ENCODE data around the gene DISC1.
A peak's percentile ranks its signal among the peaks of the same experiment; 100 is the strongest.
"Not testable (repeated sequence)": the region's sequence is repeated elsewhere in the genome, so short reads cannot be mapped to it uniquely, and the experiment has no call there.

Gene DISC1

DNA sequence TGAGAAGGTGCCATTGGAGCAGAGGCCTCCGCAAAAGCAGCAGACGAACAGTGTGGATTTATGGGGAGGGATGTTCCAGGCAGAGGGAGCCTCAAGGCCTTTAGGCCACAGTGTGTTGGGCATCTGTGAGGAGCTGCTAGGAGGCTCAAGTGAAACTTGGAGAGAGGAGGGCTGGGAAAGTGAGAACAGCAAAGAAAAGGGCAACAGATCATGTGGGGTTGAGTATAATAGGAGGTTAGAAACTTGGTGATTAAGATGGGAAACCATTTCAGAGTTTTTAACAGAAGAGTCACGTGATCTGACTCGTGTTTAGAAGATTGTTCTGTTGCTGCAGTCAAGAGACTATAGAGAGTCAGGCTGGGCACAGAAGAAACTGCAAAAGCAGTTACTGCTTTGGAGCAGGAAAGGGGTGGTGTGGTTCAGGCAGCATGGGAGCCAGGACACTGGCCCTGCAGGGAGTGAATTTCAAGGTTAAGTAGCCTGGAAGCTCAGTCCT lies 277.0 kb downstream of the DISC1 start:
- DNase-seq = no peak

DNA sequence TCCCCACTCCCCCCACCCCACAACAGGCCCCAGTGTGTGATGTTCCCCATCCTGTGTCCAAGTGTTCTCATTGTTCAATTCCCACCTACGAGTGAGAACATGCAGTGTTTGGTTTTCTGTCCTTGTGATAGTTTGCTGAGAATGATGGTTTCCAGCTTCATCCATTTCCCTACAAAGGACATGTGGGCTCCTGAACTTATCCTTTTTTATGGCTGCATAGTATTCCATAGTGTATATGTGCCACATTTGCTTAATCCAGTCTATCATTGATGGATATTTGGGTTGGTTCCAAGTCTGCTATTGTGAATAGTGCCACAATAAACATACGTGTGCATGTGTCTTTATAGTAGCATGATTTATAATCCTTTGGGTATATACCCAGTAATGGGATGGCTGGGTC lies 280.7 kb downstream of the DISC1 start:
- not testable (repeated sequence) for DNase-seq

DNA sequence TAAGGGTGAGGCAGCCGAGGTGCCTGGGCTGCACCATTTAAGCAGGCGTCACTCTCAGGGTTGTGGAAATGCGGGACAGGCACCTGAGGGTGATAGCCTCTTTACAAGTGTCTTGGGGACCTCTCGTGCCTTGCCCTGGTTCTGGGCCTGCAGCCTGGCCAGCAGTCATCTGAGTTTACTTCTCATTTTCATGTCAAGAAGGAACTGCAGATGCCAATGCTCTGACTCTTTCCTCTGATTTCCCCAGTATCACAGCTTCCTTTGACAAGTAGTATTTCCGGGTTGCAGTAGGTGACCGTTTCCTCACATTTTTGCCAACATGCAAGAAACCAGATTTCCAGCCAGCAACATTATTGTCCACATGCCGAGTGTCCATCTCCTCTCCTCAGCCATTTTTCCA lies 286.9 kb downstream of the DISC1 start:
- DNase-seq = no peak

DNA sequence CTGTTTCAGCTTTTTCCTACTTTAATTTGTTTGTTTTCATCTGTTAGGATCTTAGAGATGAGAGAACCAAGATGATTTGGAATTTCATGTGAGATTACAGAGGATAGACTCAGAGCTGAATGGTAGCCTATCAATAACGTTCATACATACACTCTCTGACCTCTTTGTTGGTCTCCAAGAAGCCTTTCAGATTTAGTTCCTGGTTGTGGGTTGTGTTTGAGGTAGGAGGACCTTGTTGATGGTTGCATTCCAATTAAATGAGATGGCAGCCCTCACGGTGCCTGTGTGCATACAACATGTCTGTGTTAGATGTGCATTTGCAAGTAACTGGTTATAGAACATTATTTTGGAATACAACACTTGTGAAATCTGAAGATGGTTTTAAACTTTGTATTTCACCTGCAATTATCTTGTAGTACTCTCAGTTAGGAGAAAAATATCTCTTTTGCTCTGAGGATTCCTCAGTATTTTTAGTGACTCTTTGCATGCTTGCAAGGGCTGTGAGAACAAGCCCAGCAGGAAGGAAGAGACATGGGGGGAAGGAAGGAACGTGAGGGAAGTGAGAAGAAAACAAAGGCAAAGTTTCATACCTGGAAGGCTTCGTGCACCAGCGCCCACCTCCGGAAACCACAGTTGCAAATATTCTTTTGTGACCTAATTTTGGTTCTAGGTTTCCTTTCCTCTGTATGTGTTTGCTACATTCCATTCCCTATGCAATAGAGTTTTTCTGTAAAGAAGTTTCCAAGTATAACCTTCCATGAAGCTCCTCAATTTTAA lies 291.8 kb downstream of the DISC1 start:
- DNase-seq = no peak

- peak; percentile 56 for DNase-seq
These were observed 292.8 kb downstream of the DISC1 start for GRCh38 chr1:231919239-231919885.

DNA sequence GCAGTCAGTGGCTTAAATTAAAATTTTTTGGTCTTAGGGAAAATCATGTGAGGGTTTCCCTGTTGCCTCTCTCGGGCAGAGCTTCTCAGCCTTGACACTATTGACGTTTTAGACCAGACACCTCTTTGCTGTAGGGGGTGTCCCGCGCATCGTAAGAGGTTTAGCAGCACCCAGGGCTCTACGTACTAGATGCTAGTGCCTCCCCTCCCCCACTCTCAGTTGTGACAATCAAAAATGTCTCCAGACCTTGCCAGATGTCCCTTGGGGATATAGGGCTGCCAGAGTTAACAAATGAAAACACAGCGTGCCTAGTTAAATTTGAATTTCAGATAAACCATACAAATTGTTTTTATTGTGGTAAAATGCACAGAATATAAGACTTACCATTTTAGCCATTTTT lies 293.3 kb downstream of the DISC1 start:
- peak; percentile 71 for DNase-seq

DNA sequence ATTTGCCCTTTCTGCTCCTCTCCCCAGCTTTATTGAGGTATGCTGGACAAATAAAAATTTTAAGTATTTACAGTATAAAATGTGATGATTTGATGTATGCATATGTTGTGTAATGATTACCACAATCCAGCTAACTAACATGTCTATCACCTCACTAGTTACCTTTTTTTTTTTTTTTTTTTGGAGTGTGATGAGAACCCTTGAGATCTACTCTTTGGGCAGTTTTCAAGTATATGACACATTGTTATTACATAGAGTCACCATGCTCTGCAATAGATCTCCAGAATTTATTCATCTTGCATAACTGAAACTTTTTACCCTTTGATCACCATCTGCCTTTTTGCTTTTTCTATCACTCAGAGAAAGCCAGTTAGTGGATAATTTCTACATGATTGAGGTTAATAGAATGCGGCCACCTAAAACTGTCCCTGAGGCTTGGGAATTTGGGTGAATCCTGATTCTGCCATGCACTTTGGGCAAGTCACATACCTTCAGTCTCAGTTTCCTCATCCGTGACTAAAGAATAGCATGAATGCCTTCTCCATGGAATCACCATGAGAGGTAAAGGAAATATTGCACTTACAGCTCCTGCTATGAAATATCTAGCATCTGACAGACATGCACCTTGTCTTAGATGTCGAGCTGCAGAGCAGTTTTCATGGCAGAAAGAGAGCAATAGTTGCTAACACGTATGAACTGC lies 295.2 kb downstream of the DISC1 start:
- no peak for DNase-seq

DNA sequence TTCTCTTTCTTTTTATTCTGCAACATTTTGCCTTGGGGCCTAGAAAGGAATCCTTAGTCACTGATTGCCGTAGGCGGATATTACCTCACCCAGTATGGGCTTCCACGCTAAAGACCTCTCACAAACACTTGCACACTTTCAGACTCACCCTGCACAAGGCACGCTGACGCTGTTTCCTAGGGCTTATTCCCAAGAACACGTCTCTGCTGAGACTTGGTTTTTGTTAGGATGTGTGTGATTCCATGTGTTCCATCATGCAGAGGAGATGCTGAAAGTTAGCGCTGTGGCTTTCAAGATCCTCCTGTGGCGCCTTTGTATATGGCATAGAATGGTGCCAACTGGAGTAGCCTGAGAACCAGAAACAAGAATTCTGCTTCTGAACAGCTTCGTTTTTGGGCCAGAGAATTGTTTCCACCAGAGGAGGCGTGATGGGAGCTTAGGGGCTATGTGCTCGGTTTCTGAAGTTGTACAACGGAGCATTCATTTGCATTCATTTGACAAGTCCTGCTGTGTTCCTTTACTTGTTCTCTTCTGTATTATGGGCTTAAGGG lies 297.0 kb downstream of the DISC1 start:
- DNase-seq = peak; percentile 33

- peak; percentile 76 for DNase-seq
These were observed 297.6 kb downstream of the DISC1 start for GRCh38 chr1:231924180-231924579.

- no peak for DNase-seq
These were observed 299.3 kb downstream of the DISC1 start for GRCh38 chr1:231925864-231926263.

DNA sequence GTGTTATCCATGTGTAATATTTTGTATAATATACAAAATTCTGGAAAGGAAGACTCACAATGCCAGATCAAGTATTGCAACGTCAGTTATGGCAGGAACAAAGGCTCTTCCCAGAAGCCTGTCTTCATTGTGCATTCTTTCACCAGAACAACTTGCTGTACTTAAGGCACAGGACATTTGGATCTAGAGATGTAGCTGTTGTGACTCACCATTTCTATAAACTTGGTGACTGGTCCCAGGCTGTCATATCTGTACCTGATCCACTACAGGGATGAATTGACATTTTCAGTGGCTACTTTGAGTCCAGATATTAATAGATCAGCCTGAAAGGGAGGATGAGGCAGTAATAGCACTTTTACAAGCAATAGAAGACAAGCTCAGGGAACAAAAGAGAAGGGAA lies 299.8 kb downstream of the DISC1 start:
- DNase-seq = no peak

DNA sequence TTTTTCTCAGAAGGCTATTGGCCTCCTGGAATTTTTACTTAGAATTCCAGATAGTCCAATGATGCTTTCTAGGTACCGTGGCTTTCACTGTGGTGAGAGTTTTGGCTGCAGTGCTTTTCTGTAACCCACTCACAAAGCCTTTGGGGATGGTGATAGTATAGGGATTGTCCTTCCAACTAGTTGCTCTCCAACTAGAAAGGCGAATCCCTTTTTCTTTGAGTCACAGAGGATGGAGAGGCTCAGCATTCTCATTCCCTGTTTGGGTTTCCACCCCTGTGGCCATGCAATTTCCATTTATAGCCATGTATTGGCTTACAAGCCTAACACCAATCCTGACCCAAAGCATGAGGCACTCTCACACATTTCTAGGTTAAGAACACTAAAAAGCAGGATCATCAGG lies 300.3 kb downstream of the DISC1 start:
- DNase-seq = no peak

DNA sequence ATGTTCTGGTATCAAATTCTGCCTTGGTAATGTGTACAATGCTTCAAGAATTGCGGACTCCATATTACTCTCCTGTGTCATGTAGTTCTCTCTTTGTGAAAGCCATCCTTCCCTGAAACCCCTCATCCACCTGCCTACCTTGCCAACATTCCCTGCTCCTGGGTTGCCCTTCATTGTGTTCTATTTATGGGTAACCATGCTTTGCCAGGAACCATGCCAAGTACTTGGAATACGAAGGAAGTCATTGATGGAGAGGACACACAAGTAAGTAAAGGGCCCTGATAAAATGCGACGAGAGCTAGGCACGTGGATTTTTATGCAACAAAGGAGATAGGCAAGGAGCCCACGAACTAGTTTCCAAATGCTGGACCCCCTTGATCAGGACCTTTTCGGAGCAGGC lies 300.8 kb downstream of the DISC1 start:
- no peak for DNase-seq

DNA sequence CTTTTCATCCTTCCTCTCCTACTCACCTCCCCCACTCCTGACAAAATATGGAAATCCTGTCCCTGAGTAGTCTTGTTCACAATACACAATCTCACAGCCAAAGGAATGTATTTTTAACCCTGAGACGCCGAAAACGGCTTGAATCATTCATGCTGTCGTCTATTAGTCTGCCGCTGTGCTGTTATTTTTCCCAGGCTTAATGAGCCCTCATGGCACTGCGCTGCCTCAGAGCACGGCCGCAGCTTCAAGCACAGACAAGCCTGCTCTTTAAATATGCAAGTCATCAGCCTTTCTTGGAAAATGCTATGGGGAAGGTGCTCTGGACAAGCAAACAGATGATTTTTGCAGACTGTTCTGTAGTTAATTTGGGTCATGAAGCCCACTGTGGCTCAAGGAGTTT lies 302.7 kb downstream of the DISC1 start:
- DNase-seq = peak; percentile 85

DNA sequence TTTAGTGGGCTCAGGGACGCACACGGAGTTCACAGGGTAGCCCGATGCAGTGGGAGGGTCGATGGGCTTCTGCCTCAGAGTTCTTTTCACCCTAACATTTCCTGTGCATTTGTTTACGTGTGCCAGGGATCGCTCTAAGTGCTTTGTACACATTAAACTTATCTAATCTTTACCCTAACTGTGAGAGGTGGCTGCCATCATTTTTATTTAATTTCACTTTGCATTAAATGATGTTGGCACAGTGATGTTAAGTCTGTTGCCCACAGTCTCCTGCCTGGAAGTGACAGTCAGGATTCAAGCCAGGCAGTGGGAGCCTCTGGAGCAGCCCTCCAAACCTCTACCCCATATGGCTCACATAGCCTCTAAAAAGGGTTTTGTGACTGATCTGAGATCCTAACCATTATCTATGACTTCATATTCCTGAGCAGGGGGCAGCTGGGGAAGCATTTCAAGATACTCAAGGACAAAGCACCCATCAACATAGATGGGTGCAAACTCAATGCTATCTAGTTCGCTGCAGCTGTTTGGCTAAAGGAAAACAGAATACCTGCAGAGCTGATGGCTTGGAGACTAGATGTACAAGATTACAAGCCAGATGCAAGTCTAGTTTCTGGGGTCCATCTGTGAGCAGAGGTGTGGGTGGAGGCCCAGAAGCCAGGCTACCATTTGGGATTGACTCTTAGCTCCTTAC lies 303.8 kb downstream of the DISC1 start:
- no peak for DNase-seq

- no peak for DNase-seq
These were observed 304.6 kb downstream of the DISC1 start for GRCh38 chr1:231931146-231931545.

GRCh38 chr1:231931846-231932454 lies 305.4 kb downstream of the DISC1 start:
- no peak for DNase-seq

DNA sequence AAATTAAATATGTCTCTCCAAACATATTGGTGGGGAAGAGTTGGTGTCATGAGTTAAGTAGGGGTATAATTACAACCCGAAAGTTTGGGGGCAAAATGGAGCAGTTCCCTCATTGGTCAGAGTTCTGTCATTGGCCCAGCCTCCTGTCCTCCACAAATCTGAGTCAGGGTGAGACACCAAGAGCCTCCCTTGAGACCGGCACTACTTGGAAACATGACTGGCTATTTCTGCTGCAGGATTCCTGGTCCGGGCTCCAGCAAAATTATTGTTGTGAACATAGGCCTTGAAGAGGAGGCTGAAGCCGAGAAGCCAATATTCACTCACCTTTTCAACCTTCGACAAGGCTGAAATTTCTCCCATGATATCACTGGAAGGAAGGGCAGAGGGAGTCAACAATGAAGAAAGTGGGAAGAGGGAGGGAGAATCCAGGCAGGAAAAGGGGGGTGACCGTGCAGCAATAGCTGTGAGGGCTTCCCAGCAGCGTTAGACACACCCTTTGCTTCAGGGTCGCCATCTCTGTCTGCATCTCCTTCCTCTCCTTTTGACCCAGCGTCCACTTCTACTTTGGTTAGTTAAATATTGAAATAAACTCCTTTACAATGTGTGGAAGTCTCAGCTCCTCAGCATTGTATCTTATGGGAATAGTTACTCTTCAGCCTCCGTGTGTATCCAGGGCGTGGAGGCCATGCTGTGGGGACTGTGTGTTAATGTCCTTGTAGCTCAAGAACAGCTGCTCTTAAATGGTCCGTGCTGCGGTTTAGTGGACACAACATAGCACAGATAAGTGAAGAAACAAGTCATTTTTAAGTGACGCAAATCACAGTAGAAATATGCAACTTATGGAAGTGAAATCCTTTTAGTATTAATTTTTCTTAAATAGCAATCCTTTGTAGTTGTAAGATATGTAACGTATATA lies 307.4 kb downstream of the DISC1 start:
- peak; percentile 45 for DNase-seq

GRCh38 chr1:231934797-231935196 lies 308.2 kb downstream of the DISC1 start:
- peak; percentile 80 for DNase-seq

- no peak for DNase-seq
These were observed 309.3 kb downstream of the DISC1 start for GRCh38 chr1:231935856-231936255.

All from eye (tissue), 1 donor.